GM15510 (cell line): ENCODE data around the gene TAB3.

Source experiments
- POLR2A ChIP-seq: IDR thresholded peaks from 3 replicates; pipeline ENCODE4 v1.6.1; 2011; ENCODE audit warnings: borderline replicate concordance; ENCODE audit not compliant: insufficient read length; ENCODE audit errors: extremely low read depth

Gene TAB3

GRCh38 chrX:30889147-30890140 is at the start of gene TAB3:
TSS of gene TAB3 (minus strand) at chrX:30889254. CDS start at chrX:30859588, 29,666 bp downstream.
- TF ChIP-seq POLR2A: peak; percentile 42

GRCh38 chrX:30938295-30938694 is 49.2 kb upstream of the TAB3 start:
- TF ChIP-seq POLR2A: no peak

- no peak for TF ChIP-seq POLR2A
Observed at GRCh38 chrX:30935985-30936384, 46.9 kb upstream of the TAB3 start.

- no peak for TF ChIP-seq POLR2A
Observed at GRCh38 chrX:30931920-30932319, 42.9 kb upstream of the TAB3 start.

- TF ChIP-seq POLR2A: no peak
Observed at GRCh38 chrX:30930679-30931078, 41.6 kb upstream of the TAB3 start.

- TF ChIP-seq POLR2A: no peak
Observed at GRCh38 chrX:30930143-30930542, 41.1 kb upstream of the TAB3 start.

- TF ChIP-seq POLR2A: no peak
Observed at GRCh38 chrX:30920271-30920670, 31.2 kb upstream of the TAB3 start.

- TF ChIP-seq POLR2A: no peak
Observed at GRCh38 chrX:30918480-30918879, 29.4 kb upstream of the TAB3 start.

- TF ChIP-seq POLR2A: no peak
Observed at GRCh38 chrX:30913492-30913891, 24.4 kb upstream of the TAB3 start.

- no peak for TF ChIP-seq POLR2A
Observed at GRCh38 chrX:30910124-30910860, 21.2 kb upstream of the TAB3 start.

GRCh38 chrX:30906726-30907125 is 17.7 kb upstream of the TAB3 start:
- TF ChIP-seq POLR2A: no peak

GRCh38 chrX:30905321-30905720 is 16.3 kb upstream of the TAB3 start:
- TF ChIP-seq POLR2A: no peak

GRCh38 chrX:30904632-30905031 is 15.6 kb upstream of the TAB3 start:
- no peak for TF ChIP-seq POLR2A

GRCh38 chrX:30904186-30904585 is 15.1 kb upstream of the TAB3 start:
- TF ChIP-seq POLR2A: no peak

- TF ChIP-seq POLR2A: no peak
Observed at GRCh38 chrX:30900227-30900626, 11.2 kb upstream of the TAB3 start.
